Testis (tissue), 2 donors: ENCODE measurements around the gene WBP1.

Experiments
- CTCF ChIP-seq, 3 experiments: fragments of 450-650 bp in 2 of 3; fragments of 200-600 bp in 1 of 3; sonication (generic) in 1 of 3; IDR thresholded peaks; one replicate each; pipeline ENCODE4 v1.5.1; 2016 to 2019; ENCODE audit warnings: antibody characterized with exemption in 3 of 3, mild to moderate bottlenecking in 2 of 3, moderate library complexity in 1 of 3
- POLR2A ChIP-seq: fragments of 450-650 bp; IDR thresholded peaks from one replicate; pipeline ENCODE4 v1.6.1; 2017; ENCODE audit warnings: antibody characterized with exemption, mild to moderate bottlenecking, moderate library complexity

GRCh38 chr2:74481961-74482800 is 23.9 kb downstream of the WBP1 start:
- TF ChIP-seq POLR2A (no peak), CTCF (IDR thresholded peaks at IDR 0.05) (no peak)
